Activated CD4-positive, alpha-beta T cell treated with anti-CD3 and anti-CD28 coated beads, Interleukin-2, amount 10 ng/mL, durations not matched to agents 7 days and 5 days (primary cell): ENCODE data around the gene ACAA1. TPM values are rescaled to one million over a fixed set of nuclear protein-coding genes. Genes with fewer than 3 reads are reported as not detected.

Experiments used
- CTCF ChIA-PET: fragments of 350-600 bp; sonication (Branson Sonifier 250); formaldehyde crosslinking; loops from one replicate; lab custom pipeline; 2021; ENCODE audit warnings: antibody characterized with exemption; lab: Charles Lee
- POLR2A ChIA-PET: fragments of 350-600 bp; sonication (Branson Sonifier 250); formaldehyde crosslinking; loops from one replicate; lab custom pipeline; 2021; ENCODE audit warnings: antibody characterized with exemption; lab: Charles Lee
- DNase-seq: peaks from one replicate; pipeline ENCODE4 v3.0.0-alpha.2; 2020
- H3K27ac Mint-ChIP-seq: one replicate; pipeline ENCODE4 v1.8.0; 2021; ENCODE audit warnings: mild to moderate bottlenecking, moderate library complexity, mixed read lengths
- H3K27me3 Mint-ChIP-seq: one replicate; pipeline ENCODE4 v1.8.0; 2021; ENCODE audit warnings: mixed read lengths
- H3K36me3 Mint-ChIP-seq: one replicate; pipeline ENCODE4 v1.8.0; 2021; ENCODE audit warnings: low read depth, mixed read lengths
- H3K4me1 Mint-ChIP-seq: one replicate; pipeline ENCODE4 v1.8.0; 2021; ENCODE audit warnings: mixed read lengths
- H3K4me3 Mint-ChIP-seq: one replicate; pipeline ENCODE4 v1.8.0; 2021; ENCODE audit warnings: mild to moderate bottlenecking, moderate library complexity, mixed read lengths
- H3K9me3 Mint-ChIP-seq: one replicate; pipeline ENCODE4 v1.8.0; 2021; ENCODE audit warnings: mixed read lengths
- total RNA-seq, 2 experiments: library from RNA; stranded (reverse); gene quantifications; one replicate each; pipeline ENCODE4 v1.2.3, GENCODE V29; 2021

The ACAA1 gene
- total RNA-seq, 2 experiments from 2014 or later = 93.8 to 114 TPM

GRCh38 chr3:38130631-38131065 is 6.3 kb downstream of the ACAA1 start:
- Mint-ChIP-seq H3K4me1 (peaks cover 32% of the 10 kb centered on the region), H3K27me3 (no peaks in the 10 kb centered on the region), H3K27ac (no peak overlapping the region), H3K9me3 (no peaks in the 10 kb centered on the region), H3K4me3 (no peak overlapping the region), H3K36me3 (peaks cover 62% of the 10 kb centered on the region)
- ChIA-PET POLR2A (no interaction called here), CTCF (no interaction called here)
- DNase-seq = no peak

GRCh38 chr3:38129058-38129457 is 7.9 kb downstream of the ACAA1 start:
- ChIA-PET CTCF (interaction anchor here (0.6 to 1.5 kb wide), 3 partner anchors 8 to 23 kb away, joined by 3 to 7 read pairs (median 3); partner anchors contain the start of gene ACAA1), POLR2A (no interaction called here)
- no peak overlapping the region for H3K4me3 Mint-ChIP-seq
- no peaks in the 10 kb centered on the region for H3K27me3 Mint-ChIP-seq
- peaks cover 62% of the 10 kb centered on the region for H3K36me3 Mint-ChIP-seq
- no peaks in the 10 kb centered on the region for H3K9me3 Mint-ChIP-seq
- peaks cover 17% of the 10 kb centered on the region for H3K4me1 Mint-ChIP-seq
- DNase-seq = no peak
- H3K27ac Mint-ChIP-seq = no peak overlapping the region

GRCh38 chr3:38128303-38128655 is 8.6 kb downstream of the ACAA1 start:
- ChIA-PET POLR2A (no interaction called here), CTCF (interaction anchor here (0.9 to 1.5 kb wide), 3 partner anchors 9 to 11 kb away, joined by 3 to 7 read pairs (median 4); partner anchors contain the start of gene ACAA1)
- no peak overlapping the region for H3K27ac Mint-ChIP-seq
- no peaks in the 10 kb centered on the region for H3K27me3 Mint-ChIP-seq
- H3K4me3 Mint-ChIP-seq = no peak overlapping the region
- H3K9me3 Mint-ChIP-seq = no peaks in the 10 kb centered on the region
- H3K36me3 Mint-ChIP-seq = peaks cover 57% of the 10 kb centered on the region
- no peak for DNase-seq
- peaks cover 10% of the 10 kb centered on the region for H3K4me1 Mint-ChIP-seq

- no peak for DNase-seq
- Mint-ChIP-seq H3K27me3 (no peaks in the 10 kb centered on the region), H3K27ac (no peak overlapping the region), H3K9me3 (no peaks in the 10 kb centered on the region), H3K4me3 (no peak overlapping the region), H3K36me3 (peaks cover 59% of the 10 kb centered on the region), H3K4me1 (peaks cover 6% of the 10 kb centered on the region)
- ChIA-PET POLR2A (no interaction called here), CTCF (interaction anchor here (0.9 to 1.5 kb wide), 3 partner anchors 9 to 11 kb away, joined by 3 to 7 read pairs (median 4); partner anchors contain the start of gene ACAA1)
These were observed 9.2 kb downstream of the ACAA1 start for GRCh38 chr3:38127611-38128302.

GRCh38 chr3:38126121-38126892 is 10.6 kb downstream of the ACAA1 start:
- Mint-ChIP-seq H3K4me1 (peaks cover 2% of the 10 kb centered on the region), H3K36me3 (peaks cover 60% of the 10 kb centered on the region), H3K9me3 (no peaks in the 10 kb centered on the region), H3K27ac (no peak overlapping the region), H3K27me3 (no peaks in the 10 kb centered on the region), H3K4me3 (no peak overlapping the region)
- POLR2A ChIA-PET = no interaction called here
- no peak for DNase-seq
- CTCF ChIA-PET = interaction anchor here (0.7 to 1.3 kb wide), 2 partner anchors 9 to 220 kb away, joined by 3 read pairs; partner anchors contain the start of gene XYLB

GRCh38 chr3:38125305-38126120 is 11.4 kb downstream of the ACAA1 start:
- Mint-ChIP-seq H3K27ac (no peak overlapping the region), H3K9me3 (no peaks in the 10 kb centered on the region), H3K4me3 (no peak overlapping the region), H3K27me3 (no peaks in the 10 kb centered on the region), H3K36me3 (peaks cover 61% of the 10 kb centered on the region), H3K4me1 (peaks cover 2% of the 10 kb centered on the region)
- no peak for DNase-seq
- ChIA-PET POLR2A (no interaction called here), CTCF (interaction anchor here (0.7 to 1.3 kb wide), 2 partner anchors 8 to 221 kb away, joined by 3 read pairs; partner anchors contain the start of gene XYLB)

GRCh38 chr3:38124324-38125122 is 12.4 kb downstream of the ACAA1 start:
- Mint-ChIP-seq H3K27ac (no peak overlapping the region), H3K9me3 (no peaks in the 10 kb centered on the region), H3K4me1 (no peaks in the 10 kb centered on the region), H3K36me3 (peaks cover 58% of the 10 kb centered on the region), H3K4me3 (no peak overlapping the region), H3K27me3 (no peaks in the 10 kb centered on the region)
- DNase-seq = no peak
- ChIA-PET CTCF (no interaction called here), POLR2A (no interaction called here)

GRCh38 chr3:38122712-38123290 is 14.1 kb downstream of the ACAA1 start:
- POLR2A ChIA-PET = no interaction called here
- Mint-ChIP-seq H3K27me3 (no peaks in the 10 kb centered on the region), H3K27ac (no peak overlapping the region), H3K4me3 (no peak overlapping the region), H3K9me3 (no peaks in the 10 kb centered on the region), H3K36me3 (peaks cover 54% of the 10 kb centered on the region), H3K4me1 (peaks cover 8% of the 10 kb centered on the region)
- CTCF ChIA-PET = no interaction called here
- DNase-seq = no peak

- peaks cover 48% of the 10 kb centered on the region for H3K36me3 Mint-ChIP-seq
- no peak for DNase-seq
- ChIA-PET POLR2A (interaction anchor here (0.6 kb wide), 1 partner anchor 354 kb away, joined by 3 read pairs; no protein-coding TSS in a partner anchor), CTCF (no interaction called here)
- no peaks in the 10 kb centered on the region for H3K9me3 Mint-ChIP-seq
- H3K4me3 Mint-ChIP-seq = no peak overlapping the region
- peaks cover 8% of the 10 kb centered on the region for H3K4me1 Mint-ChIP-seq
- no peaks in the 10 kb centered on the region for H3K27me3 Mint-ChIP-seq
- H3K27ac Mint-ChIP-seq = no peak overlapping the region
These were observed 15.0 kb downstream of the ACAA1 start for GRCh38 chr3:38121832-38122461.

GRCh38 chr3:38121451-38121831 is 15.5 kb downstream of the ACAA1 start:
- POLR2A ChIA-PET = interaction anchor here (0.6 kb wide), 1 partner anchor 353 kb away, joined by 3 read pairs; no protein-coding TSS in a partner anchor
- Mint-ChIP-seq H3K9me3 (no peaks in the 10 kb centered on the region), H3K4me1 (peaks cover 8% of the 10 kb centered on the region), H3K4me3 (no peak overlapping the region), H3K36me3 (peaks cover 48% of the 10 kb centered on the region), H3K27me3 (no peaks in the 10 kb centered on the region), H3K27ac (no peak overlapping the region)
- CTCF ChIA-PET = interaction anchor here (1.8 kb wide), 1 partner anchor 223 kb away, joined by 4 read pairs; no protein-coding TSS in a partner anchor
- no peak for DNase-seq

GRCh38 chr3:38120693-38121450 is 16.1 kb downstream of the ACAA1 start:
- POLR2A ChIA-PET = no interaction called here
- DNase-seq = no peak
- CTCF ChIA-PET = interaction anchor here (0.6 to 1.8 kb wide), 2 partner anchors 223 to 851 kb away, joined by 4 to 6 read pairs; no protein-coding TSS in a partner anchor
- no peaks in the 10 kb centered on the region for H3K9me3 Mint-ChIP-seq
- no peaks in the 10 kb centered on the region for H3K27me3 Mint-ChIP-seq
- H3K4me1 Mint-ChIP-seq = peaks cover 8% of the 10 kb centered on the region
- peaks cover 44% of the 10 kb centered on the region for H3K36me3 Mint-ChIP-seq
- no peak overlapping the region for H3K27ac Mint-ChIP-seq
- no peak overlapping the region for H3K4me3 Mint-ChIP-seq
